Activated CD4-positive, alpha-beta T cell treated with anti-CD3 and anti-CD28 coated beads, Interleukin-2, amount 50 U/mL, for 16 hours (primary cell): ENCODE measurements around the gene GOLGA3.

Experiments
- DNase-seq: peaks from one replicate; pipeline ENCODE4 v3.0.0-alpha.2; 2020

The GOLGA3 gene

GRCh38 chr12:132747395-132747794, 81.3 kb downstream of the GOLGA3 start:
- DNase-seq = no peak

GRCh38 chr12:132746613-132747012, 82.1 kb downstream of the GOLGA3 start:
- DNase-seq = no peak

- no peak for DNase-seq
Measured at GRCh38 chr12:132743831-132744230, 84.8 kb downstream of the GOLGA3 start.

DNA sequence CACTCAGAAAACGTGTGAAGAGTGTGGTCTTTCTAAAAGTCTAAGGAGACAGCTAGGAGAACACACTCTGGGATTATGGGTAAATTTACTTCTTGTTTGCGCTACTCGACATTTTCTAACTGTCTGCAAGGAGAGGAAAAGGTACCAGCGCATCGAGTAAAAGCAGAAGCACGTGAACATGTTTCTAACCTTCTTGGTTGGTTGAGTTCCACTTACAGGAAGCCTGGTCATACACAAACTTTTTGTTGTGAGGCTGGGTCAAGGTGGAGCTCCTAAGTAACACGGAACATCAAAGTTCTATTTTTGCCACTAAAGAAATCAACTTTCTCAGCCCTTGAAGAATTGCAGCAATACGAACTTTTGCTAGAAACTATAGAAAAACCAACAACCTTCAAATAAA, 87.0 kb downstream of the GOLGA3 start:
- no peak for DNase-seq

DNA sequence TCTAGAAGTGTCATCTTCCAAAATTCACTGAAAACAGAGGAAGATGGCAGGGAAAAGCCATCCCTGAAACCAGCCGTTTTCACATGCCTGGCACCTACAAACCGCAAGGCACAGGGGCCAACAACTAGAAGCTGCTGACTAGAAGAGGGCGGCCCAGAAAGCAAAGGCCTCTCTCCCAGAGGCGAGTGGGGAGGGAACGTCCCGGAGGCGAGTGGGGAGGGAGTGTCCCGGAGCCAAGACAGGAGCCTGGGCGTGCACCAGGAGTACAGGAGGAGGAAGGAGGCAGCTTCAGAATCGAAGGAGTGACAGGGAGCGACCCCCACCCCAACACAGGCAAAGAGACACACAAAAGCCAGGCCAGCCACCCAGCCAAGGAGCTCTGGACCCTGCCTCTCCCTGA, 88.0 kb downstream of the GOLGA3 start:
- DNase-seq = no peak

GRCh38 chr12:132740313-132740646, 88.4 kb downstream of the GOLGA3 start:
- no peak for DNase-seq

- no peak for DNase-seq
Measured at GRCh38 chr12:132739600-132740312, 88.9 kb downstream of the GOLGA3 start.

DNA sequence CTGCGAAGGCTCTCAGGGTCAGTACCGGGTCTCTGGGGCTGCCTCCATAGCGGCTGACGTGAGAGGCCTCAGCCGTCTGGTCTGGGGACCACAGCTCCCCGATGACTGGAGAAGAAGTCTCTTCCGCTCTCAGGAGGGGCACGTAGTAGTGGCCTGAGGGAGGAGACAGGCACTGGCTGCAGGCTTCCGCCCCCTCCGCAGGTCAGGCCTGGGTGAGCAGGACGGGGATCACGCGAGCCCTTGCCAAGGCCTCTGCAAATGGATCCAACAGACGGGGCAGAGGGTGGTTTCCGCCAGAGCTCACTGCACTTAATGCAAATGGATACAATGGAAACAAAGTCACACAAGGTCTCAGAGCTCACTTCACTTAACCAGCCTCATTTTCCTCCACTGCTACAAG, 91.8 kb downstream of the GOLGA3 start:
- DNase-seq = no peak

- DNase-seq = no peak
Measured at GRCh38 chr12:132736378-132736777, 92.3 kb downstream of the GOLGA3 start.

DNA sequence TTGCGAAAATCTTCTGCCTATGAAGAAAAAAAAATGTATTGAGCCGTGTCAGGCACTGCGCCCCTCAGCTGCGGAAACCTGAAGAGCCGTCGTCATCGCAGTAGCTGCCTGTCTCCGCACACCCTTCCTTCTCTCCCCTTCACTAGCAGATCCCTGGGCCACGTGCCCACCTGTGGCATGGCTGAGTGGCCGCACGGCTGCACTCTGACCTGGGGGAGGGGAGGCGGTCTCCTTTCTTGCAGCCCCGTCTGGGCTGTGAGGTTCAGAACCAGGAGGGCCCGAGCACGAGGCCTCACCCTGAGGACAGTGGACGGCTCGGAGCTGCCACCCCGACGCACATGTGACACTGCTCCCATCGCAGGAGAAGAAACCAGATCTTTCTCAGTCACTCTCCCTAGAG, 93.2 kb downstream of the GOLGA3 start:
- DNase-seq = no peak

- DNase-seq = no peak
Measured at GRCh38 chr12:132734206-132734605, 94.5 kb downstream of the GOLGA3 start.

- DNase-seq = no peak
Measured at GRCh38 chr12:132731574-132731973, 97.1 kb downstream of the GOLGA3 start.

GRCh38 chr12:132730353-132730752, 98.3 kb downstream of the GOLGA3 start:
- DNase-seq = no peak

DNA sequence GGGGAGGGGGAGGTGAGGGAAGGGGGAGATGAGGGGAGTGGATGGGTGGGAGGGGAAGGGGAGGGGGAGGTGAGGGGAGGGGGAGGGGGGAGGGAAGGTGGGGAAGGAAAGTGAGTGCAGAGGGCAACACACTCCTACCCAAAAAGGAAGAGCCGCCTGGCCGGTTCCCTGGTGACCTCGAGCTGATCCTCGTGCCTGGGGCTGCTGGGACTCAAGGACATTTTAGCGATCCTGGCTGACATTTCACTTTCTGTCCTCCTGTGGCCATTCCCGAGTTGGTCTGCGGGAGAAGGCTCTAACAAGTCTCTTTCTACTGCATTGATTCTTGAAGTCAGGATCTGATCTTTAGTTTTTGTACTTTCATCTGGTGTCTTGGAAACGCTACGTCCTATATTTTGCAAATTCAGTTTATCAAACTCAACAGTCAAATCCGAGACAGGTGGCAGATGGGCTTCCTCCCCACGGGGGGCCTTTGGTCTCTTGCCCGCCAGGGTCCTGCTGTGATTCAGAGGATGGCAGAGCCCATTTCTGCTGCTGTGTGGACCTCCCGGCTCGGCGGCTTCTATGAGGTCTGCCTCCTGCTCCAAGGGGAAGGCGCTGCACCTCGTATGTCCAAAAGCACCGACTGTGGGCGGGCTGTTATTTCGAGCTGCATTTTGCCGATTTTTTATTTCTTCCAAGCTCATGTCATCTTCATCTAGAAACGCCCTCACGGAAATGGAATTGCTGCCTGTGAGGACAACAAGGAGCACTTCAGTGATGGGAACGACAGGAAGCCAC, 98.9 kb downstream of the GOLGA3 start:
- no peak for DNase-seq

DNA sequence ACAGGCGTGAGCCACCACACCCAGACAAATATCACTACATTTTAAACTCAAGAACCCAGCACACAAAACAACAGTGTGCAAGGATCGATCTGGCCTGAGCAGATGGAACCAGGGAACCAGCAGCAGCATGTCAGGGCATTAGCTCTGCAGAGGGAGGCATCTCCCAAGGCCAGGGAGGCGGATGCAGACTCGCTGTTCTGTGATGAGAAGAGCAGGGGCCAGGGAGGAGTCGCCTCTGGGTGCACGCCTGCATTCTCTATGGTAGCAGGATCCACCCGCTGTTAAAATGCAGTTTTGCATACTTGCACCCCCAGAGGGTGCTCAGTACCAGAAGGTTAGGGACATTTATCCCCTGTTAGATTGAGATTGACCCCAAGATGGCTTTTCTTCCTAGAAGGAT, 100.2 kb downstream of the GOLGA3 start:
- no peak for DNase-seq

- DNase-seq = no peak
Measured at GRCh38 chr12:132727091-132727794, 101.4 kb downstream of the GOLGA3 start.

- DNase-seq = no peak
Measured at GRCh38 chr12:132726386-132726785, 102.3 kb downstream of the GOLGA3 start.

DNA sequence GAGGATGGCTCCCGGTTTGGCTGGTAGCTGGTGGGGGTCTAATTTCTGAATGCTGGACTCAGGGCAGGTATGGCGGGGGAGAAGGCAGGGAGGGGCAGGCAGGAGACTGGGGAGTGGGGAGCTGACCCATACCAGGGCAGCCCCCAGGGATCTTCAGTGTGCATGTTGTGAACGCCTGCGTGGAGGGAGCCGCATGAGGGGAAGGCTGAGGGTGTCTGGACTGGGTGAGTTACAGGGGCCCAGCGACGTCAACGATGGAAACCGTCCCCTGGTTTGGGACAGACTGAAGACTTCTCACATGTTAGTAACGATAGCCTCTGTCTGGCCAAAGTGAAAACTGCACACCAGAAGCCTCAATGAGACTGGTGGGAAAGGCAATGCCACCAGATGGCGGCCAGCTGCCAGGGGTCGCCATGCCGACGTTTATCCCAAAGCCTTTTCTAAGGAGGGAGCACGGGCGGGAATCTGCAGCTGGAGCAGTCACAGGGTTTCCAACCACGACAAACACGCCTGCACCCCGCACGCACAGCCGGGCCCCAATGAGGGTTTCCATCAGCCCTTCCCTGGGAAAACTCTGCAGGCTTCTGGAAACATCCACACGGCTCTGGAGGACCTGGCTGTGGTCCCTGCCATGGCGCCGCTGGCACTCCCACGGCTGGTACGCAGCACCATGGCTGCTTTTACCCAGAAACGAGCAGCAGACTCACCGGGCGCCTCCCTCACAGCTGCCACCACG, 104.0 kb downstream of the GOLGA3 start:
- DNase-seq = no peak

- no peak for DNase-seq
Measured at GRCh38 chr12:132723764-132724140, 104.9 kb downstream of the GOLGA3 start.

GRCh38 chr12:132723015-132723763, 105.5 kb downstream of the GOLGA3 start:
- DNase-seq = no peak

DNA sequence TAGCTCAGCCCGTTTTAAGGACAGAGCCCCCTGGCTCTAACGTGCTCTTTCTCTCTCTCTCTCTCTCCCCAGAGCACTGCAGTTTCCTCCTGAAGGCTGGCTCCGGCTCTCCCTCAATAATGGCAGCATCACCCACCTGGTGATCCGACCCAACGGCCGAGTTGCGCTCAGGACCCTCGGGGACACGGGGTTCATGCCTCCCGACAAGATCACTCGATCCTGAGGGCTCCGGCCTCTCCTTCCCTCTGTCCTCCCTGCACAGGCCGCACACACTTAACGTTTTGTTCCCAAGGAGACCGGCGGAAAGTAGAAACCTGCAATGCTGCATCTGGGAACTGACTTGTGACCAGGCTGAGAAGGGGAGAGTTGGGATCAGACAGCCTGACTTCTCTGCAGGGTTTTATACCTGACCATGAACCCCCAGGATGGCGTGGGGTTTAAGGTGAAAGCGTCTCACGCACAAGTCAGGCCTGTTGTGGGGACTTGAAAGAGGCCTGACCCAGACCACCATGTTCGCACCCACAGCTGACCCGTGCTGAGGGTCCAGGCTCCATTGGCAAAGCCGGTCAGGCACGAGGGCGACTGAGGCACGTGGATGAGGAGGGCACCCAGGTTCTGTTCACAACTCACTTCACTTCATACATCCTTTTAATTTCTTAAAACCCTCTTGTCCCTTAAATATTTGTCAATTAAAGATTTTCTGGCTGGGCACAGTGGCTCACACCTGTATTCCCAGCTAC, 107.9 kb downstream of the GOLGA3 start:
- DNase-seq = no peak

- no peak for DNase-seq
Measured at GRCh38 chr12:132719954-132720324, 108.7 kb downstream of the GOLGA3 start.
